ENCODE measurements around the gene NMU.

DNA sequence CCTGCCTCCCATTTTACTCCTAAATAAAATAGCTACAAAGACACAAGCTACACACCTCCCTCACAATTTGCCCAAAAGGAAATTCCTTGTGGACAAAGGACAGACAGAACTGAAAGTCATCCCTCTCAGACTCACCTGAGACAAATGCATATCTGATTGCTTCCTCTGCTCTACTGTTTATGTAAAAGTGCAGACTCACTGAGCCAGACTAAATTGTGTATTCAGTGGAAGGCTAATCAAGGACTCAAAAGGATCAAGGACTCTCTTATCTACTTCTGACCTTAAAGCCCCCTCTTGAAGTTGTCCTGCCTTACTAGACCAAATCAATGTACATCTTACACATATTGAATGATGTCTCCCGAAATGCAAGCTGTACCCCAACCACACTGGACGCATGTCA, 47.9 kb downstream of the NMU start:
- TF ChIP-seq, protein P1, sequence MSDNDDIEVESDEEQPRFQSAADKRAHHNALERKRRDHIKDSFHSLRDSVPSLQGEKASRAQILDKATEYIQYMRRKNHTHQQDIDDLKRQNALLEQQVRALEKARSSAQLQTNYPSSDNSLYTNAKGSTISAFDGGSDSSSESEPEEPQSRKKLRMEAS (IDR thresholded peaks at IDR 0.05; ENCODE audit: low read depth, low read length): no peak
- TF ChIP-seq, protein P2, sequence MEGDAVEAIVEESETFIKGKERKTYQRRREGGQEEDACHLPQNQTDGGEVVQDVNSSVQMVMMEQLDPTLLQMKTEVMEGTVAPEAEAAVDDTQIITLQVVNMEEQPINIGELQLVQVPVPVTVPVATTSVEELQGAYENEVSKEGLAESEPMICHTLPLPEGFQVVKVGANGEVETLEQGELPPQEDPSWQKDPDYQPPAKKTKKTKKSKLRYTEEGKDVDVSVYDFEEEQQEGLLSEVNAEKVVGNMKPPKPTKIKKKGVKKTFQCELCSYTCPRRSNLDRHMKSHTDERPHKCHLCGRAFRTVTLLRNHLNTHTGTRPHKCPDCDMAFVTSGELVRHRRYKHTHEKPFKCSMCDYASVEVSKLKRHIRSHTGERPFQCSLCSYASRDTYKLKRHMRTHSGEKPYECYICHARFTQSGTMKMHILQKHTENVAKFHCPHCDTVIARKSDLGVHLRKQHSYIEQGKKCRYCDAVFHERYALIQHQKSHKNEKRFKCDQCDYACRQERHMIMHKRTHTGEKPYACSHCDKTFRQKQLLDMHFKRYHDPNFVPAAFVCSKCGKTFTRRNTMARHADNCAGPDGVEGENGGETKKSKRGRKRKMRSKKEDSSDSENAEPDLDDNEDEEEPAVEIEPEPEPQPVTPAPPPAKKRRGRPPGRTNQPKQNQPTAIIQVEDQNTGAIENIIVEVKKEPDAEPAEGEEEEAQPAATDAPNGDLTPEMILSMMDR (IDR thresholded peaks at IDR 0.05 in 2 of 3, conservative IDR thresholded peaks at IDR 0.05 in 1 of 3; ENCODE audit: control insufficient read depth in 2 of 3, extremely low read depth in 1 of 3, insufficient read depth in 1 of 3, low read depth in 3 of 3, low read length in 3 of 3): no peak

All from GM12878 (cell line).